HUES6 (cell line): ENCODE results near the gene RPA3.

Experiments
- H3K27ac ChIP-seq: 2 replicates; pipeline ENCODE4 v1.7.0; 2013; ENCODE audit warnings: low read depth, mild to moderate bottlenecking, low read length, inconsistent platforms
- H3K27me3 ChIP-seq: 2 replicates; pipeline ENCODE4 v1.6.1; 2013; ENCODE audit warnings: low read length; ENCODE audit not compliant: control insufficient read depth, insufficient read depth
- H3K36me3 ChIP-seq: 2 replicates; pipeline ENCODE4 v1.6.1; 2013; ENCODE audit warnings: low read length; ENCODE audit not compliant: control insufficient read depth, insufficient read depth
- H3K4me1 ChIP-seq: 2 replicates; pipeline ENCODE4 v1.6.1; 2013; ENCODE audit warnings: low read length; ENCODE audit not compliant: control insufficient read depth, insufficient read depth
- H3K4me3 ChIP-seq: 2 replicates; pipeline ENCODE4 v1.5.1; 2013; ENCODE audit warnings: low read depth, low read length
- H3K9ac ChIP-seq: one replicate; pipeline ENCODE4 v1.6.1; 2013; ENCODE audit warnings: mild to moderate bottlenecking, low read length
- H3K9me3 ChIP-seq: 2 replicates; pipeline ENCODE4 v1.6.1; 2013; ENCODE audit warnings: low read depth, low read length; ENCODE audit not compliant: control insufficient read depth, insufficient read depth

The RPA3 gene

DNA sequence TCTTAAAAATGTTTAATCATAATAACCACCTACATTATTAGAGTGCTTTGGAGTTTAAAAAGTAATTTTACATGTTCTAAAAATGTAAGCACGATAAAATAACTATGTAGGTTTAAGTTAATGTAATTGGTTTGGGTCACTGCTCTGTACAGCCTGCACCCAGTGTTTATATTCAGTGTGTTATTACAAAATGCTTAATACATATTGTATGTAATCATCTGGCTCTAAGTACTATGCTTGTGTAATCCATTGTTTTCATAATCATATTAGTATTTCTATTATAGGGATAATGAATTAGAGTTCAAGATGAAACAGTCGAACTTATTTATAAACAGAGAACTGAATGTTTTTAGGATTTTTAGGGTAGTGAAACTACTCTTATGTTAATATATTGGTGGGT is 13.1 kb downstream of the RPA3 start:
- Histone ChIP-seq H3K36me3 (no peaks in the 10 kb centered on the region), H3K9me3 (no peaks in the 10 kb centered on the region), H3K4me1 (peaks cover 42% of the 10 kb centered on the region), H3K27me3 (no peaks in the 10 kb centered on the region), H3K9ac (no peak overlapping the region), H3K4me3 (no peak overlapping the region), H3K27ac (no peak overlapping the region)

GRCh38 chr7:7704867-7705266 is 13.5 kb downstream of the RPA3 start:
- peaks cover 41% of the 10 kb centered on the region for H3K4me1 ChIP-seq
- no peak overlapping the region for H3K4me3 ChIP-seq
- no peaks in the 10 kb centered on the region for H3K9me3 ChIP-seq
- H3K9ac ChIP-seq, result no peak overlapping the region
- no peaks in the 10 kb centered on the region for H3K36me3 ChIP-seq
- no peaks in the 10 kb centered on the region for H3K27me3 ChIP-seq
- no peak overlapping the region for H3K27ac ChIP-seq

- no peaks in the 10 kb centered on the region for H3K9me3 ChIP-seq
- H3K27ac ChIP-seq, result no peak overlapping the region
- peaks cover 27% of the 10 kb centered on the region for H3K4me1 ChIP-seq
- no peaks in the 10 kb centered on the region for H3K27me3 ChIP-seq
- no peak overlapping the region for H3K4me3 ChIP-seq
- no peak overlapping the region for H3K9ac ChIP-seq
- no peaks in the 10 kb centered on the region for H3K36me3 ChIP-seq
These were observed 15.0 kb downstream of the RPA3 start for GRCh38 chr7:7703427-7703826.

- no peak overlapping the region for H3K9ac ChIP-seq
- H3K27ac ChIP-seq, result no peak overlapping the region
- no peak overlapping the region for H3K4me3 ChIP-seq
- no peaks in the 10 kb centered on the region for H3K9me3 ChIP-seq
- peaks cover 21% of the 10 kb centered on the region for H3K4me1 ChIP-seq
- no peaks in the 10 kb centered on the region for H3K27me3 ChIP-seq
- no peaks in the 10 kb centered on the region for H3K36me3 ChIP-seq
These were observed 15.6 kb downstream of the RPA3 start for GRCh38 chr7:7702826-7703225.

DNA sequence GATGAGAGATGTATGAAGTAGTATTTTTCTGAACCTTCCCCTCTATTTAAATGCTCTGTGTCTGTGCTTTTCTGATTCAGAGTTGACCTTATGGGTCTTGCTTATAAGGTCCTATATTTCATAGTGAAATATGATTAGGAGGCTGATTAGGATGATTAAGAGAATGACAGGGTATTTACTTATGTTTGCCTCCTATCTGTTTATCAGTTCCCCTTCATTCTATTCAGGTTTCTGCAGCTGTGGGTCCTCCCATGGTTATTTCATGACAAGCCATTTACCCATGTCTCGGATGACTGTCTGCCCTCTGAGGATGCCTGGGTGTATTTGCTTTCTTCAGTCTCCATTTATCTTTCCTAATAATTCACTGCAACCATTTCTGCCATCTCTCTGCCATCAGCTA is 16.9 kb downstream of the RPA3 start:
- no peak overlapping the region for H3K4me3 ChIP-seq
- H3K27me3 ChIP-seq, result no peaks in the 10 kb centered on the region
- no peak overlapping the region for H3K9ac ChIP-seq
- 0 out of 2 replicates have a peak, but pooled peaks cover 8% of the 10 kb centered on the region for H3K4me1 ChIP-seq
- no peaks in the 10 kb centered on the region for H3K9me3 ChIP-seq
- H3K36me3 ChIP-seq, result no peaks in the 10 kb centered on the region
- no peak overlapping the region for H3K27ac ChIP-seq

- Histone ChIP-seq H3K9me3 (no peaks in the 10 kb centered on the region), H3K36me3 (no peaks in the 10 kb centered on the region), H3K4me3 (no peak overlapping the region), H3K27ac (no peak overlapping the region), H3K4me1 (0 out of 2 replicates have a peak, but pooled peaks cover 7% of the 10 kb centered on the region), H3K27me3 (no peaks in the 10 kb centered on the region), H3K9ac (no peak overlapping the region)
These were observed 18.4 kb downstream of the RPA3 start for GRCh38 chr7:7699970-7700369.

- H3K9ac ChIP-seq, result no peak overlapping the region
- H3K27ac ChIP-seq, result no peak overlapping the region
- H3K4me1 ChIP-seq, result 0 out of 2 replicates have a peak, but pooled peaks cover 4% of the 10 kb centered on the region
- H3K9me3 ChIP-seq, result no peaks in the 10 kb centered on the region
- no peak overlapping the region for H3K4me3 ChIP-seq
- H3K36me3 ChIP-seq, result no peaks in the 10 kb centered on the region
- no peaks in the 10 kb centered on the region for H3K27me3 ChIP-seq
These were observed 19.0 kb downstream of the RPA3 start for GRCh38 chr7:7699380-7699779.

GRCh38 chr7:7698930-7699329 is 19.5 kb downstream of the RPA3 start:
- no peaks in the 10 kb centered on the region for H3K9me3 ChIP-seq
- H3K27ac ChIP-seq, result no peak overlapping the region
- no peak overlapping the region for H3K9ac ChIP-seq
- no peak overlapping the region for H3K4me3 ChIP-seq
- H3K27me3 ChIP-seq, result no peaks in the 10 kb centered on the region
- H3K4me1 ChIP-seq, result 0 out of 2 replicates have a peak, but pooled peaks cover 4% of the 10 kb centered on the region
- no peaks in the 10 kb centered on the region for H3K36me3 ChIP-seq

DNA sequence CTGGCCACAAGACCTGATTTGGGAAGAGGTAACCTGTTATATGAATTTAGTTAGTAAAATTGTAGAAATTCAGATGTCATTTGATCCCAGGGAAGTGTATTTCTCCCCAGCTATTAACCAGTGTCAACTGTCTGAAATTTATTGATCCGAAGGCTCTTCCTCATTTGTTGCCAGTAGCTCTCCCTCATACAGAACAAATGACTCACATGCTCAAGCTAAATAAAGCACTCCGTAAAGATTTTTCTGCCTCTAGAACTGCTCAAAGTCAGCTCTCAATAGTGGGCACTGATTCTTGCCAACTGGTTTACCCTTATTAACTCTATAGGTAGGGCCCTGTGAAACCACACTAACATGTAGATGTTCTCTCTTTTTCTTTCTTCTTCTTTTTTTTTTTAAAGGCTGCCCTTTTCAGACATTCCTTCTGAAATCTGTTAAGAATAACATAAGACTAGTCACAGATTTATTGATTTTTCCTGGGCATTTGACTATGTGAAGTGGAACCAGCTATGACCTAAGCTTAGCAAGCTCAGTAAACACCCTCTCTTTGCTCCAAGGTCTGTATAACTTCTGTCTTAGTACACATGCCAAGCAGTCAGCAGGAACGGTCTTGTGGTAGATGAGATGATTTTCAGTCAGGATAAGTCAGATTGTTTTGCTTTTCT is 21.8 kb downstream of the RPA3 start:
- Histone ChIP-seq H3K9me3 (no peaks in the 10 kb centered on the region), H3K27me3 (no peaks in the 10 kb centered on the region), H3K9ac (no peak overlapping the region), H3K4me3 (no peak overlapping the region), H3K4me1 (no peaks in the 10 kb centered on the region), H3K27ac (no peak overlapping the region), H3K36me3 (no peaks in the 10 kb centered on the region)

DNA sequence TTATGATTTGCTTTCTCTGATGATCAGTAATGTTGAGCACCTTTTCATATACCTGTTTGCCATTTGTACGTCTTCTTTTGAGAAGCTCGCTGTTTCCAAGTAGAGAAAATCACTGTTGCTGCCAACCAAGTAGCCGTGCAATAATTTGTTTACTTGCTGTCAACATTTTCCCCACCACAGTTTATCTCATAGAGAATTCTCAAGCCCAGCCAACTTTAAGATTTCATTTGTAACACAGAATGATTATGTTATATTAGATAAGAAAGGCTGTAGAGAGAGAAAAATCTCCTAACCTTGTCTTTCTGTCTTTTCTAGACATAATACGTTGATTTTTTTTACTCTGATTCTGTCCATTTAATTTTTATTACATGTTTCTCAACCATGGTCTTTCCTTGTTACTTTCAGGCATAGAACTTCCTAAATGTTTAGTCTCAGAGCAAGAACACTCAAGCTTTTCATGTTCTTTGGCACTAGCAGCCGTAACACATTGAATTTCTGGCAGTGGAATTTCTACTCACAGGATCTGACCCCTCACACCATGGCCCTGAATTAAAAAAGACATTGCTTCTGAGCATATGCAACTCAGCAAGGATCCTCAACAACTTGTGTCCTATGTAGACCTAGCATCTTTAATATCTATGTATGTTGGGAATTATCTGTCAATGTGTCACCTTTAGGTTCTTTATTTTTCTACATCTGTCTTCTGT is 23.1 kb downstream of the RPA3 start:
- H3K9ac ChIP-seq, result no peak overlapping the region
- H3K27ac ChIP-seq, result peak overlapping the region; percentile 23; the same call in 1 of the 2 replicates

GRCh38 chr7:7694542-7694941 is 23.9 kb downstream of the RPA3 start:
- Histone ChIP-seq H3K4me1 (no peaks in the 10 kb centered on the region), H3K27me3 (no peaks in the 10 kb centered on the region), H3K9ac (no peak overlapping the region), H3K9me3 (no peaks in the 10 kb centered on the region), H3K36me3 (no peaks in the 10 kb centered on the region), H3K27ac (no peak overlapping the region), H3K4me3 (no peak overlapping the region)

More for the DNA sequence above, 23.1 kb downstream of the RPA3 start:
- no peaks in the 10 kb centered on the region for H3K9me3 ChIP-seq
- no peak overlapping the region for H3K4me3 ChIP-seq
- H3K4me1 ChIP-seq, result no peaks in the 10 kb centered on the region
- no peaks in the 10 kb centered on the region for H3K36me3 ChIP-seq
- H3K27me3 ChIP-seq, result no peaks in the 10 kb centered on the region
